ENCODE data around the gene PAX9.

PAX9 gene

GRCh38 chr14:36713960-36714703 is 52.5 kb downstream of the PAX9 start:
- H3K4me3 ChIP-seq (ENCODE audit: low read length): no peak overlapping the region
- H3K9me3 ChIP-seq (ENCODE audit: low read length): no peaks in the 10 kb centered on the region

GRCh38 chr14:36716614-36717184 is 55.0 kb downstream of the PAX9 start:
- H3K4me1 ChIP-seq (ENCODE audit: insufficient read depth, low read length): no peaks in the 10 kb centered on the region
- H3K4me3 ChIP-seq (ENCODE audit: low read length): no peak overlapping the region
- H2AFZ ChIP-seq (ENCODE audit: low read depth, low read length): no peak overlapping the region
- H3K36me3 ChIP-seq (ENCODE audit: insufficient read depth, low read length): no peaks in the 10 kb centered on the region
- no peaks in the 10 kb centered on the region for H3K27me3 ChIP-seq (ENCODE audit: insufficient read depth, low read length)
- H3K9me3 ChIP-seq (ENCODE audit: low read length): no peaks in the 10 kb centered on the region

More at GRCh38 chr14:36713960-36714703, 52.5 kb downstream of the PAX9 start:
- no peaks in the 10 kb centered on the region for H3K27me3 ChIP-seq (ENCODE audit: insufficient read depth, low read length)
- H2AFZ ChIP-seq (ENCODE audit: low read depth, low read length): no peak overlapping the region
- H3K4me1 ChIP-seq (ENCODE audit: insufficient read depth, low read length): no peaks in the 10 kb centered on the region
- no peaks in the 10 kb centered on the region for H3K36me3 ChIP-seq (ENCODE audit: insufficient read depth, low read length)

GRCh38 chr14:36717363-36717762 is 55.7 kb downstream of the PAX9 start:
- no peaks in the 10 kb centered on the region for H3K4me1 ChIP-seq (ENCODE audit: insufficient read depth, low read length)
- H3K36me3 ChIP-seq (ENCODE audit: insufficient read depth, low read length): no peaks in the 10 kb centered on the region
- H3K4me3 ChIP-seq (ENCODE audit: low read length): no peak overlapping the region
- H3K27me3 ChIP-seq (ENCODE audit: insufficient read depth, low read length): no peaks in the 10 kb centered on the region
- H2AFZ ChIP-seq (ENCODE audit: low read depth, low read length): no peak overlapping the region
- no peaks in the 10 kb centered on the region for H3K9me3 ChIP-seq (ENCODE audit: low read length)

GRCh38 chr14:36718216-36718615 is 56.6 kb downstream of the PAX9 start:
- Histone ChIP-seq H3K36me3 (ENCODE audit: insufficient read depth, low read length) (no peaks in the 10 kb centered on the region), H3K9me3 (ENCODE audit: low read length) (no peaks in the 10 kb centered on the region), H3K27me3 (ENCODE audit: insufficient read depth, low read length) (no peaks in the 10 kb centered on the region), H2AFZ (ENCODE audit: low read depth, low read length) (no peak overlapping the region), H3K4me1 (ENCODE audit: insufficient read depth, low read length) (no peaks in the 10 kb centered on the region), H3K4me3 (ENCODE audit: low read length) (no peak overlapping the region)

- no peaks in the 10 kb centered on the region for H3K36me3 ChIP-seq (ENCODE audit: insufficient read depth, low read length)
- no peaks in the 10 kb centered on the region for H3K27me3 ChIP-seq (ENCODE audit: insufficient read depth, low read length)
- no peak overlapping the region for H3K4me3 ChIP-seq (ENCODE audit: low read length)
Measured at GRCh38 chr14:36719823-36720222, 58.2 kb downstream of the PAX9 start.

GRCh38 chr14:36720657-36721056 is 59.0 kb downstream of the PAX9 start:
- H3K9me3 ChIP-seq (ENCODE audit: low read length): no peaks in the 10 kb centered on the region
- no peaks in the 10 kb centered on the region for H3K4me1 ChIP-seq (ENCODE audit: insufficient read depth, low read length)
- H2AFZ ChIP-seq (ENCODE audit: low read depth, low read length): no peak overlapping the region
- H3K27me3 ChIP-seq (ENCODE audit: insufficient read depth, low read length): no peaks in the 10 kb centered on the region
- no peaks in the 10 kb centered on the region for H3K36me3 ChIP-seq (ENCODE audit: insufficient read depth, low read length)
- H3K4me3 ChIP-seq (ENCODE audit: low read length): no peak overlapping the region

More at GRCh38 chr14:36719823-36720222, 58.2 kb downstream of the PAX9 start:
- Histone ChIP-seq H3K9me3 (ENCODE audit: low read length) (no peaks in the 10 kb centered on the region), H2AFZ (ENCODE audit: low read depth, low read length) (no peak overlapping the region), H3K4me1 (ENCODE audit: insufficient read depth, low read length) (no peaks in the 10 kb centered on the region)

- Histone ChIP-seq H3K9me3 (ENCODE audit: low read length) (no peaks in the 10 kb centered on the region), H3K4me3 (ENCODE audit: low read length) (no peak overlapping the region), H3K27me3 (ENCODE audit: insufficient read depth, low read length) (no peaks in the 10 kb centered on the region), H3K4me1 (ENCODE audit: insufficient read depth, low read length) (no peaks in the 10 kb centered on the region), H3K36me3 (ENCODE audit: insufficient read depth, low read length) (no peaks in the 10 kb centered on the region), H2AFZ (ENCODE audit: low read depth, low read length) (no peak overlapping the region)
Measured at GRCh38 chr14:36721877-36722276, 60.2 kb downstream of the PAX9 start.

GRCh38 chr14:36723530-36723929 is 61.9 kb downstream of the PAX9 start:
- H3K9me3 ChIP-seq (ENCODE audit: low read length): no peaks in the 10 kb centered on the region
- H3K4me3 ChIP-seq (ENCODE audit: low read length): no peak overlapping the region
- no peak overlapping the region for H2AFZ ChIP-seq (ENCODE audit: low read depth, low read length)
- H3K36me3 ChIP-seq (ENCODE audit: insufficient read depth, low read length): no peaks in the 10 kb centered on the region
- H3K4me1 ChIP-seq (ENCODE audit: insufficient read depth, low read length): no peaks in the 10 kb centered on the region
- no peaks in the 10 kb centered on the region for H3K27me3 ChIP-seq (ENCODE audit: insufficient read depth, low read length)

GRCh38 chr14:36724162-36724561 is 62.5 kb downstream of the PAX9 start:
- no peaks in the 10 kb centered on the region for H3K27me3 ChIP-seq (ENCODE audit: insufficient read depth, low read length)
- no peak overlapping the region for H2AFZ ChIP-seq (ENCODE audit: low read depth, low read length)
- H3K9me3 ChIP-seq (ENCODE audit: low read length): no peaks in the 10 kb centered on the region
- no peaks in the 10 kb centered on the region for H3K4me1 ChIP-seq (ENCODE audit: insufficient read depth, low read length)
- H3K36me3 ChIP-seq (ENCODE audit: insufficient read depth, low read length): no peaks in the 10 kb centered on the region
- H3K4me3 ChIP-seq (ENCODE audit: low read length): no peak overlapping the region

- Histone ChIP-seq H3K27me3 (ENCODE audit: insufficient read depth, low read length) (no peaks in the 10 kb centered on the region), H2AFZ (ENCODE audit: low read depth, low read length) (no peak overlapping the region), H3K36me3 (ENCODE audit: insufficient read depth, low read length) (no peaks in the 10 kb centered on the region), H3K4me1 (ENCODE audit: insufficient read depth, low read length) (no peaks in the 10 kb centered on the region), H3K9me3 (ENCODE audit: low read length) (no peaks in the 10 kb centered on the region), H3K4me3 (ENCODE audit: low read length) (no peak overlapping the region)
Measured at GRCh38 chr14:36726128-36726527, 64.5 kb downstream of the PAX9 start.
